Mesothelial cell of epicardium (in vitro differentiated cells): ENCODE results near the gene PMEL. TPM values are rescaled to one million over a fixed set of nuclear protein-coding genes. Genes with fewer than 3 reads are reported as not detected.
"Not testable (repeated sequence)": the region's sequence is repeated elsewhere in the genome, so short reads cannot be mapped to it uniquely, and the experiment has no call there.

Experiments
- DNase-seq, 2 experiments: peaks; one replicate each; pipeline ENCODE4 v3.0.0; 2021; ENCODE audit warnings: low spot score in 2 of 2; ENCODE audit not compliant: unreplicated experiment in 2 of 2
- H3K27ac Mint-ChIP-seq: 2 replicates; pipeline ENCODE4 v1.8.0; 2021; ENCODE audit warnings: mixed read lengths
- H3K27me3 Mint-ChIP-seq: 2 replicates; pipeline ENCODE4 v1.8.0; 2021; ENCODE audit warnings: low read depth, mixed read lengths
- H3K36me3 Mint-ChIP-seq: 2 replicates; pipeline ENCODE4 v1.8.0; 2021; ENCODE audit warnings: mixed read lengths
- H3K4me1 Mint-ChIP-seq: 2 replicates; pipeline ENCODE4 v1.8.0; 2021; ENCODE audit warnings: mixed read lengths
- H3K4me3 Mint-ChIP-seq: 2 replicates; pipeline ENCODE4 v1.8.0; 2021; ENCODE audit warnings: mild to moderate bottlenecking, moderate library complexity, mixed read lengths
- H3K9me3 Mint-ChIP-seq: 2 replicates; pipeline ENCODE4 v1.8.0; 2021; ENCODE audit warnings: mixed read lengths
- total RNA-seq: library from RNA; stranded (reverse); gene quantifications from 3 replicates; pipeline ENCODE4 v1.2.1, GENCODE V29; 2021
- TF ChIP-seq, protein P1 (sequence below): fragments of 200-600 bp; sonication (generic); IDR thresholded peaks from one replicate; pipeline ENCODE4 v1.5.0; 2021; ENCODE audit warnings: antibody characterized with exemption; ENCODE audit not compliant: unreplicated experiment

The PMEL gene
- total RNA-seq, 1 donor from 2014 or later: 5.3 TPM

DNA sequence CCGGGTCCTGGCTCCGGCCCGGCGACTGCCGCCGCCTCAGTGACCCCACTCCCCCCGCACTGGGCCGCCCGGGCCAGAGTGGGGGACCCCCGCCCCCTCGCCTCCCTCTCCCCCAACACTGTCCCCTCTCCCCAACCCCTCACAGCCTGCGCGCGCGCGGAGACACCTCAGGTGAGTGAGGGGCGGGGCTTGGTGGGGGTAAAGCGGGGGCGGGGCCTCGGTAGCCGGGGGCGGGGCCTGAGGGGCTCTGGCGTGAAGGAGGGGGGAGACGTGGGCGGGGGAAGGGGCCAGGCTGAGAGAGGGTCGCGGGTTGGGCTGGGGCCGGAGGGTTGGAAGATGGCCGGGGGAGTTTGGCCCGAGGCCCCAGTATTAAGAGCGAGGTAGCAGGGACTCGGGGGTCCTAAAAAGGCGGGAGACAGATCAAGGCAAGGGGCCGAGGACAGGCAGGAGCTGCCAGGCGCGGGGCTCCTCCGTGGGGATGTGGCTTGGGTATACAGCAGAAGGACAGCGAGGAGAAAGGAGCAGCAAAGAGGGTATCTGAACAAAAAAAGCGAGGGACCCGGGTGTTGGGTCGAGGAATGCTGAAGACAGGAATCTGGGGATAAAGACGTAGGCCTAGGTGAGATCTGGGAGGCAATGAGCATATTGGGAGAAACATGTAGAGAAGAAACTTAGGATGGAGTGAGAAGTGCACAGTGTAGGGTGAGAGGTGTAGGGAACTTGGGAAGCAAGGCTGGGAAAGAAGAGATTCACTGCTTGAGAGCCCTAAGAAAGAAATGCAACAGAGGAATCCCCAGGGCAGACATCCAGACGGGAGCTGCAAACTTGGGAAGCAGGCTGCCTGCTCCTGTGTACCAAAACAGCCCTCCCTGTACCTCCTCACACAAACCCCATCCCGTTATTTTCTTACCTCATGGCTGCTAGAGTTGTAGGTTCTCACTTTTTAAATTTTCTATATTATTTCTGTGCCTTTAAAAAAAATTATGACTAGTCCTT, 42.0 kb upstream of the PMEL start:
- TF ChIP-seq, protein P1, sequence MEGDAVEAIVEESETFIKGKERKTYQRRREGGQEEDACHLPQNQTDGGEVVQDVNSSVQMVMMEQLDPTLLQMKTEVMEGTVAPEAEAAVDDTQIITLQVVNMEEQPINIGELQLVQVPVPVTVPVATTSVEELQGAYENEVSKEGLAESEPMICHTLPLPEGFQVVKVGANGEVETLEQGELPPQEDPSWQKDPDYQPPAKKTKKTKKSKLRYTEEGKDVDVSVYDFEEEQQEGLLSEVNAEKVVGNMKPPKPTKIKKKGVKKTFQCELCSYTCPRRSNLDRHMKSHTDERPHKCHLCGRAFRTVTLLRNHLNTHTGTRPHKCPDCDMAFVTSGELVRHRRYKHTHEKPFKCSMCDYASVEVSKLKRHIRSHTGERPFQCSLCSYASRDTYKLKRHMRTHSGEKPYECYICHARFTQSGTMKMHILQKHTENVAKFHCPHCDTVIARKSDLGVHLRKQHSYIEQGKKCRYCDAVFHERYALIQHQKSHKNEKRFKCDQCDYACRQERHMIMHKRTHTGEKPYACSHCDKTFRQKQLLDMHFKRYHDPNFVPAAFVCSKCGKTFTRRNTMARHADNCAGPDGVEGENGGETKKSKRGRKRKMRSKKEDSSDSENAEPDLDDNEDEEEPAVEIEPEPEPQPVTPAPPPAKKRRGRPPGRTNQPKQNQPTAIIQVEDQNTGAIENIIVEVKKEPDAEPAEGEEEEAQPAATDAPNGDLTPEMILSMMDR: no peak
- peaks cover 31% of the 10 kb centered on the region for H3K4me1 Mint-ChIP-seq
- H3K36me3 Mint-ChIP-seq: peaks cover 14% of the 10 kb centered on the region
- peak; percentile 77 to 78 for DNase-seq
- H3K4me3 Mint-ChIP-seq: peak overlapping the region; percentile 72
- no peaks in the 10 kb centered on the region for H3K9me3 Mint-ChIP-seq
- no peaks in the 10 kb centered on the region for H3K27me3 Mint-ChIP-seq
- peak overlapping the region; percentile 94 for H3K27ac Mint-ChIP-seq

DNA sequence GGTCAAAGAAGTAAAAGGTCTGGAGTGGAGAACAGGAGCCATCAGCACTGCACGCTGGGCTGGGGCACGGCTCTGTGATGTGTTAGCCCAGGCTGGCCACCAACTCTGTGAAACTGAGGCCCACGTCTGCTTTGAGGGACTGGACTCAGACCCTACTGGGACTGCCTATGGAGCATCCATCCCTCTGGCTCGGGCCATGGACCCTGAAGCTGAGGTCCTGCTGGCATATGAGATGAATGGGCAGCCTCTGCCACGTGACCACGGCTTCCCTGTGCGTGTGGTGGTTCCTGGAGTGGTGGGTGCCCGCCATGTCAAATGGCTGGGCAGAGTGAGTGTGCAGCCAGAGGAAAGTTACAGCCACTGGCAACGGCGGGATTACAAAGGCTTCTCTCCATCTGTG, 38.4 kb upstream of the PMEL start:
- no peaks in the 10 kb centered on the region for H3K9me3 Mint-ChIP-seq
- H3K36me3 Mint-ChIP-seq: peaks cover 21% of the 10 kb centered on the region
- no peak for DNase-seq
- peaks cover 15% of the 10 kb centered on the region for H3K4me1 Mint-ChIP-seq
- H3K27ac Mint-ChIP-seq: no peak overlapping the region
- TF ChIP-seq, protein P1: no peak
- H3K4me3 Mint-ChIP-seq: no peak overlapping the region
- H3K27me3 Mint-ChIP-seq: no peaks in the 10 kb centered on the region

DNA sequence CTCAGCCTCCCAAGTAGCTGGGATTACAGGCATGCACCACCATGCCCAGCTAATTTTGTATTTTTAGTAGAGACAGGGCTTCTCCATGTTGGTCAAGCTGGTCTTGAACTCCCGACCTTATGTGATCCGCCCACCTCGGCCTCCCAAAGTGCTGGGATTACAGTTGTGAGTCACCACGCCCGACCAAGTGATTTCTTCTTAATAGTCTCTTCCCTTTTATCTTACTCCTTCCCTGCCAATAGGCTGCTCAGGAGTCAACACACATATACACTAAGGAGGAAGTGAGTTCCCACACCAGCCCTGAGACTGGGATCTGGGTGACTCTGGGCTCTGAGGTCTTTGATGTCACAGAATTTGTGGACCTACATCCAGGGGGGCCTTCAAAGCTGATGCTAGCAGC, 37.5 kb upstream of the PMEL start:
- H3K27me3 Mint-ChIP-seq, DNase-seq: not testable (repeated sequence)

DNA sequence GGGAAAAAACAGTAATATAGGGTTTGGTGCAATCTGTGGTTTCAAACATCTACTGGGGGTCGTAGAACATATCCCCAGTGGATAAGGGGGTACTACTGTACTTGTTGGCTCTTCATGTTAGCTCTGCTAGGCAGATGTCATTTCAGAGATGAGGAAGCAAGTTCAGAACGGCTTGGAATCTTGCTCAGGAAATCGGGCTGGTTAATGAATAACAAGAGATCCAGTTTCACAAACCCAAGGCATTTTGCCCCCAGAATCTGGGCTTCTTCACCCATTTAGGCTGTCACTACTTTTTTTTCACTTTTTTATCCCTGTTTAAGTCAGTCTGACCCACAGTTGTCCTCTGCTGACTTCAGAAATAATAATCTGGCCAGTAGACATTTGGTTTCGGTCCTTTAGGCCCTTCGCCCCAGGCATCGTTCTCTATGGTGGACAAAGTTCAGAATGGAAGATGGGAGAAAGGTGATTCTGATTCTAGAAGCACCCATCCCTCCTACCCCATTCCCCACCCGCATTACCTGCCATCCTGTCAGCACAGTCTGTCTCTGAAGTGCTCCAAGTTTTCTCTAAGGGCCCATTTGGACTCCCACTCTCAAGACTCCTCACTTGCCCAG, 35.8 kb upstream of the PMEL start:
- H3K4me1 Mint-ChIP-seq: peaks cover 11% of the 10 kb centered on the region
- TF ChIP-seq, protein P1: no peak
- peaks cover 21% of the 10 kb centered on the region for H3K36me3 Mint-ChIP-seq
- no peak overlapping the region for H3K4me3 Mint-ChIP-seq
- no peak overlapping the region for H3K27ac Mint-ChIP-seq
- no peaks in the 10 kb centered on the region for H3K27me3 Mint-ChIP-seq
- no peak for DNase-seq
- H3K9me3 Mint-ChIP-seq: no peaks in the 10 kb centered on the region

More for the DNA sequence above, 37.5 kb upstream of the PMEL start:
- not testable (repeated sequence) for H3K27ac Mint-ChIP-seq, H3K4me3 Mint-ChIP-seq, H3K9me3 Mint-ChIP-seq
- Mint-ChIP-seq H3K36me3 (peaks cover 21% of the 10 kb centered on the region), H3K4me1 (peaks cover 11% of the 10 kb centered on the region)

DNA sequence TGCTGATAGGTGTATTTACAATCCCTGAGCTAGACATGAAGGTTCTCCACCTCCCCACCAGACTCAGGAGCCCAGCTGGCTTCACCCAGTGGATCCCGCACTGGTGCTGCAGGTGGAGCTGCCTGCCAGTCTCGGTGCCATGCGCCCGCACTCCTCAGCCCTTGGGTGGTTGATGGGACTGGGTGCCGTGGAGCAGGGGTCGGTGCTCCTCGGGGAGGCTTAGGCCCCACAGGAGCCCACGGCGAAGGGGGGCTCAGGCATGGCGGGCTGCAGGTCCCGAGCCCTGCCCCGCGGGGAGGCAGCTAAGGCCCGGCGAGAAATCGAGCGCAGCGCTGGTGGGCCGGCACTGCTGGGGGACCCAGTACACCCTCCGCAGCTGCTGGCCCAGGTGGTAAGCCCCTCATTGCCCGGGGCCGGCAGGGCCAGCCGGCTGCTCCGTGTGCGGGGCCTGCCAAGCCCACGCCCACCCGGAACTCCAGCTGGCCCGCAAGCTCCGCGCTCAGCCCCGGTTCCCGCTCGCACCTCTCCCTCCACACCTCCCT, 34.2 kb upstream of the PMEL start:
- H3K4me3 Mint-ChIP-seq, H3K9me3 Mint-ChIP-seq, H3K27ac Mint-ChIP-seq, DNase-seq, H3K27me3 Mint-ChIP-seq: not testable (repeated sequence)
- peaks cover 21% of the 10 kb centered on the region for H3K36me3 Mint-ChIP-seq
- H3K4me1 Mint-ChIP-seq: peaks cover 11% of the 10 kb centered on the region

DNA sequence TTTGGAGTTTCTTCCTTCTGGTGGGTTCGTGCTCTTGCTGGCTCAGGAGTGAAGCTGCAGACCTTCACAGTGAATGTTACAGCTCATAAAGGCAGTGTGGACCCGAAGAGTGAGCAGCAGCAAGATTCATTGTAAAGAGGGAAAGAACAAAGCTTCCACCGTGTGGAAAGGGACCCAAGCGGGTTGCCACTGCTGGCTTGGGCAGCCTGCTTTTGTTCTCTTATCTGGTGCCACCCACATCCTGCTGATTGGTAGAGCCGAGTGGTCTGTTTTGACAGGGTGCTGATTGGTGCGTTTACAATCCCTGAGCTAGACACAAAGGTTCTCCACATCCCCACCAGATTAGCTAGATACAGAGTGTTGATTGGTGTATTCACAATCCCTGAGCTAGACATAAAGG, 33.7 kb upstream of the PMEL start:
- DNase-seq, H3K27me3 Mint-ChIP-seq, H3K27ac Mint-ChIP-seq, H3K9me3 Mint-ChIP-seq: not testable (repeated sequence)
- H3K4me3 Mint-ChIP-seq: peak overlapping the region; percentile 32
- H3K36me3 Mint-ChIP-seq: peaks cover 18% of the 10 kb centered on the region
- H3K4me1 Mint-ChIP-seq: peaks cover 11% of the 10 kb centered on the region

DNA sequence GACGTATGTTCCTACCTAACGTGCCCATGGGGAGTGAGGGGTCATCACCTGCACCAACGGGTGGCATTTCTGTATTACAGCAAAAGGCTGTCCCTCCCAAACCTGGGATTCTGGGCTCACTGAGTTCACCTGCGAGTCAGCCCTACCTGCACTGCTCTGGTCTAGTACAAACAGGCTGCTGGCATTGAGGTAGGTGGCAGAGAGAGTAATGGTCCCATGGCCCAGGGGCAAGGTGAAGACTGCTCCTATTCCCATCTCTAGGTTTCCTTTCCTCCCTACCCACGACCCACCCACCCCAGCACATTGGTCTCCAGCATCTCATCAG, 31.7 kb upstream of the PMEL start:
- TF ChIP-seq, protein P1: no peak
- no peak for DNase-seq
- peak overlapping the region; percentile 95 for H3K27ac Mint-ChIP-seq
- H3K36me3 Mint-ChIP-seq: peaks cover 18% of the 10 kb centered on the region
- peak overlapping the region; percentile 98 for H3K4me3 Mint-ChIP-seq
- H3K9me3 Mint-ChIP-seq: no peaks in the 10 kb centered on the region
- H3K4me1 Mint-ChIP-seq: peaks cover 11% of the 10 kb centered on the region
- no peaks in the 10 kb centered on the region for H3K27me3 Mint-ChIP-seq
